Measurements from ENCODE around the gene SIX5.
"Not testable (repeated sequence)": the region's sequence is repeated elsewhere in the genome, so short reads cannot be mapped to it uniquely, and the experiment has no call there.

SIX5 gene

GRCh38 chr19:45752639-45753038 is 16.4 kb downstream of the SIX5 start:
- peak; percentile 32 for DNase-seq

DNA sequence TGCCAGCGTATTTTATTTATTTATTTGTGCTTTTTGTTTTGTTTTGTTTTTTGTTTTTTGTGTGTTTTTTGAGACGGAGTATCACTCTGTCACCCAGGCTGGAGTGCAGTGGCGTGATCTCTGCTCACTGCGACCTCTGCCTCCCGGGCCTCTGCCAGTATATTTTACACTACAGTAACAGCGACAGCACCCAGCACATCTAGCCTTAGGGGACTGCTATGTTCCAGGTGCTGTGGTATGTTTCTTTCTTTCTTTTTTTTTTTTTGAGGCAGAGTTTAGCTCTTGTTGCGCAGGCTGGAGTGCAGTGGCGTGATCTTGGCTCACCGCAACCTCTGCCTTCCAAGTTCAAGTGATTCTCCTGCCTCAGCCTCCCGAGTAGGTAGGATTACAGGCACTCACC is 17.6 kb downstream of the SIX5 start:
- not testable (repeated sequence) for DNase-seq

DNA sequence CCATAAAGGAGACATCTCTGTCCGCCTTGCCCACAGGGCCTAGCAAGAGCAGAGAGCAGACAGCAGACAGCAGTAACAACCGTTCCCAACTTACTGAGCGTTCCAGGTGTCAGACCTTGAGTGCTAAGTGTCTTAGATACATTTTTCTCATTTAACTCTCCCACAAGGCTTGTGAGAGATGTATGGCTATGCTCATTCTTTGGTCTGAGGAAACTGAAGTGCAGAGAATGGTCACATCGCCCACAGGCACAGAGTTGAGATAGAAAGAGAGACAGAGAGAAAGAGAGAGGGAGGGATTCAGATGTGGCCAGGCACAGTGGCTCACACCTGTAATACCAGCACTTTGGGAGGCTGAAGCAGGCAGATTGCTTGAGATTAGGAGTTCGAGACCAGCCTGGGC is 21.5 kb downstream of the SIX5 start:
- no peak for DNase-seq

DNA sequence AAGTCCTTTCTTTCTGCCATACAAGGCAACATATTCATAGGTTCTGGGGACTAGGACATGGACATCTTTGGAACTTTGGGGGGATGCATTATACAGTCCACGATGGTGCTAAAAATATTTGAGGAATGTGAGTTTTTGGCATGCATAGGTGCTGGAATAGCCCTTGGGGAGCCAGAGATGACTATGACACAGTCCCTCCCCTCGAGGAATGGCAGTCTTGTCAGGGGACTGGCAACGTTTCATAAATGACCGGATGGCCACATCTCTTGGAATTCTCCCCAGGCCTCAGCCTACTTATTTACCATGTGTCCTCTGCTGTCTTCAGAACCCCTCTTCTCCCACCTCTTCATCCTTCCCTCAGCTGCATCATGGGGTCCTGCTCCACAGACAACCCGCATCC is 22.2 kb downstream of the SIX5 start:
- no peak for DNase-seq

DNA sequence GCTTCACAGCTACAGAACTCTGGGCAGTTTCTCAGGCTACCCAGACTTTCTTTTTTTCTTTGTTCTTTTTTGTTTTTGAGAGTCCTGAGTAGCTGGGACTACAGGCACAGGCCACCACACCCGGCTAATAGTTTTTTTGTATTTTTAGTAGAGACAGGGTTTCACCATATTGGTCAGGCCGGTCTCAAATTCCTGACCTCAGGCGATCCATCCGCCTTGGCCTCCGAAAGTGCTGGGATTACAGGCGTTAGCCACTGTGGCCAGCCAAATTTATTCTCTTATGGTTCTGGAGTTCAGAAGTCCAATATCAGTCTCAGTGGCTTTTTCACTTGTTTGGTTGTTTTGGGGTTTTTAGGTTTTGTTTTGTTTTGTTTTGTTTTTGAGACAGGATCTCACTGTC is 23.4 kb downstream of the SIX5 start:
- DNase-seq = no peak

- DNase-seq = no peak
Measured at GRCh38 chr19:45742969-45743368, 26.1 kb downstream of the SIX5 start.

GRCh38 chr19:45739498-45740439 is 29.3 kb downstream of the SIX5 start:
- peak; percentile 61 for DNase-seq

- DNase-seq = no peak
Measured at GRCh38 chr19:45733160-45733810, 35.8 kb downstream of the SIX5 start, which contains the start of gene MEIOSIN. MEIOSIN (plus strand) TSS chr19:45733439; CDS start chr19:45735377, 1,938 bp downstream.

- peak; percentile 97 for DNase-seq
Measured at GRCh38 chr19:45730368-45731288, 38.4 kb downstream of the SIX5 start, which contains the start of gene FBXO46. FBXO46 (minus strand) TSS chr19:45730896; CDS start chr19:45713495, 17,401 bp downstream.

DNA sequence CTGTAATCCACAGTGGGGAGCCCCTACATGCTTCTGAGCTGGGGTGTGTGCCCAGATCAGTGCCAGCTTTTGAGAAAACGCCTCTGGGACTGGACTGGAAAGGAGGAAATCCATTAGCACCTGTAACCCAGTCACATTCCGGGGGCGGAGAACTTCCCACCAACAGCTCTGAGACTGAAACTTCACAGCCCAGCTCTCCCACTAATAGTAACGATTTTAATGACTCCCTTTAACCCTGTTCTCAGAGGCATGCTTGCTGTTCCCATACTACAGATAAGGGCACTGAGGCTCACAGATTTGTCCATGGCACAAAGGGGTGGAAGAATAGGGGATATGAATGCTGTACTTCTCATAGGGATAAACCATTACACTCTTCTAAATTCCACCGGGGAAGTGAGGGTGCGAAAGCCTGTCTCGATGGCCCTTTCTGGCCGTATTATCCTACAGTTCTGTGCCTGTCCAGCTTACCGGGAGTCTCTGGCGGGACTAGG is 39.2 kb downstream of the SIX5 start:
- DNase-seq = peak; percentile 29

DNA sequence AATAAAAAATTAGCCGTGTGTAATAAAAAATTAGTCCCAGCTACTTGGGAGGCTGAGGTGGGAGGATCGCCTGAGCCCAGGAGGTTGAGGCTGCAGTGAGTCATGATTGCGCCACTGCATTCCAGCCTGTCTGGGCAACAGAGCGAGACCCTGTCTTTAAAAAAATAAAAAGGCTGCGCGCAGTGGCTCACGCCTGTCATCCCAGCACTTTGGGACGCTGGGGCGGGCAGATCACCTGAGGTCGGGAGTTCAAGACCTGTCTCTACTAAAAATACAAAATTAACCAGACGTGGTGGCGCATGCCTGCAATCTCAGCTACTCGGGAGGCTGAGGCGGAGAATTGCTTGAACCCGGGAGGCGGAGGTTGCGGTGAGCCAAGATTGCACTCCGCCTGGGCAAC is 40.4 kb downstream of the SIX5 start:
- not testable (repeated sequence) for DNase-seq

DNA sequence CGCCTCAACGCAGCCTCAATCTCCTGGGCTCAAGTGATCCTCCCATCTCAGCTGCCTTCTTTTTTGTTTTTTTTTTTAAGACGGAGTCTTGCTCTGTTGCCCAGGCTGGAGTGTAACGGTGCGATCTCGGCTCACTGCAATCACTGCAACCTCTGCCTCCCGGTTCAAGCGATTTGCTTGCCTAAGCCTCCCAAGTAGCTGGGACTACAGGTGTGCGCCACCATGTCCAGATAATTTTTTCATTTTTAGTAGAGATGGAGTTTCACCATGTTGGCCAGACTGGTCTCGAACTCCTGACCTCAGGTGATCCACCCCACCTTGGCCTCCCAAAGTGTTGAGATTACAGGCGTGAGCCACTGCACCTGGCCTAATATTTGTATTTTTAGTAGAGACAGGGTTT is 49.0 kb downstream of the SIX5 start:
- not testable (repeated sequence) for DNase-seq

GRCh38 chr19:45717983-45718650 is 50.9 kb downstream of the SIX5 start:
- DNase-seq = no peak

DNA sequence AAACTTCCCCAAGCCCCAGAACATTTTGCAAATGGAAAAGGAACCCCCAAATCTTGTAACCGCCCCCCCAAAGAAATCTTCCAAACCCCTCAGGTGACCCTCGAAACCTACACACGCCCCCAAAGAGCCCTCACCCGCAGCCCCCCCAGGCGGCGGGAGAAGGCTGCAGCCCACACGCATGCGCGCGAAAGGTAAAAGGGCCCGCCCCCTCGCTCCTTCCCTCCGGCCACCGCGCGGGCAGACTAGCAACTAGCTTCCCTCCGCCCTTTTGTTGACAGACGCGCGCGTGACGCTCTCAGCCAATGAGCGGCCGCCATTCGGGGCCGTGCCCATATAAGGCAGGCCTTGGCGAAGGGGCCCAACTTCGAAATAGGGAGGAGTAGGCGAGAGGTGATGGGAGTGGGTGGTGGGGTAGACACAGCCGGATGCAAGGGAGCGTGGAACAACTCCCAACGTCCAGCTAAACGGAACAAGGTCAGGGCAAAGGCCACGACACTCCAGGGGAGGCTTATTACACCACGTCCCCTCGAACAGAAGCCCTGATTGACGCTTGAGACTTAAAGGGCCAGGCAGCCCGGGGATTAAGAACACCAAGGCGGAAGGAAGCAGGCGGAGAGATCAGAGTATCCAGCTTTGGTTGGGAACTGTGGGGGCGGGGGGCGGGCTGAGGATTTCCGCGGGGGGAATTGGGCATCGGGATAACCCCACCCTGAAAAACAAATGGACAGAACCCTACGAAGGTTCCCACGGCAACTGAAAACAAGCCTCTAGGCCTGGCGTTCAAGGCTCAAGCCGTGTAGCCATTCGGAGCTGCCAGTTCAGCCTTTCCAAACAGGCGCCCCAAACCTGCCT is 51.7 kb downstream of the SIX5 start:
- DNase-seq = peak; percentile 100

- no peak for DNase-seq
Measured at GRCh38 chr19:45716359-45717130, 52.5 kb downstream of the SIX5 start.

DNA sequence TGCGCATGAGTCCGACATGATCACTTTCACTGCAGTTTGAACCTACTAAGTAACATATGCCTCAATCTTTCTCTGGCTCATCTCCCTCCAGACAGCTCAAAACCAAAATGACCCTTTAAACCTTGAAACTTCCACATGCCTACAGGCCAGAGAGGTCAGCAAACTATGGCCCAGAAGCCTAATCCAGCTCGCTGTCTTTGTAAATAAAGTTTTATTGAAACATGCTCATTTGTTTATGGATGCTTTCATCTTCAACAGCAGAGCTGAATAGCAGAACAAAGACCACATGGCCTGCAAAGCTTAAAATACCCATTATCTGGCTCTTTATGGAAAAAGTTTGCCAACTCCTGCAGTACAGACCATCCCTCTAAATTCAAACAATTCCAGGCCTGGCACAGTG is 53.9 kb downstream of the SIX5 start:
- DNase-seq = peak; percentile 27

All from inflammatory macrophage treated with lipopolysaccharide for 4 hours (primary cell).